HFFc6 (cell line): Measurements from ENCODE around the gene NAGS. TPM values are rescaled to one million over a fixed set of nuclear protein-coding genes. Genes with fewer than 3 reads are reported as not detected.
"Not testable (repeated sequence)": the region's sequence is repeated elsewhere in the genome, so short reads cannot be mapped to it uniquely, and the experiment has no call there.

Experiments used
- DNase-seq: peaks from one replicate; pipeline ENCODE4 v3.0.0-alpha.2; 2018
- H3K27ac Mint-ChIP-seq: 2 replicates; pipeline ENCODE4 v1.8.0; 2020; ENCODE audit warnings: mild to moderate bottlenecking, mixed read lengths
- H3K27me3 Mint-ChIP-seq: 2 replicates; pipeline ENCODE4 v1.8.0; 2021; ENCODE audit warnings: mild to moderate bottlenecking, moderate library complexity, mixed read lengths; ENCODE audit not compliant: insufficient read depth
- H3K36me3 Mint-ChIP-seq: 2 replicates; pipeline ENCODE4 v1.8.0; 2021; ENCODE audit warnings: low read depth, mixed read lengths
- H3K4me1 Mint-ChIP-seq: 2 replicates; pipeline ENCODE4 v1.8.0; 2020; ENCODE audit warnings: low read depth, mixed read lengths
- H3K4me3 Mint-ChIP-seq: 2 replicates; pipeline ENCODE4 v1.8.0; 2020; ENCODE audit warnings: mild to moderate bottlenecking, moderate library complexity, mixed read lengths
- H3K9me3 Mint-ChIP-seq: 2 replicates; pipeline ENCODE4 v1.8.0; 2020; ENCODE audit warnings: mild to moderate bottlenecking, mixed read lengths
- CTCF ChIP-seq: fragments of 200-600 bp; sonication (generic); IDR thresholded peaks from 2 replicates; pipeline ENCODE4 v1.5.0; 2021; ENCODE audit warnings: antibody characterized with exemption, mild to moderate bottlenecking
- total RNA-seq, 6 experiments: library from RNA; stranded (reverse); fragmentation: NEBNext Ultra II Directional; extraction: Animal tissue kit (Norgen Biotek cat#: 25700); gene quantifications; 2 replicates in 1 of 6; 3 replicates in 5 of 6; pipeline ENCODE4 v1.2.3, GENCODE V29; 2021

Gene NAGS
- total RNA-seq, 6 experiments from 2014 or later: 0.63 to 1.1 (median 0.91) TPM

- Mint-ChIP-seq H3K36me3 (no peaks in the 10 kb centered on the region), H3K27ac (no peak overlapping the region), H3K27me3 (peaks cover 16% of the 10 kb centered on the region), H3K4me1 (peaks cover 15% of the 10 kb centered on the region), H3K9me3 (no peaks in the 10 kb centered on the region), H3K4me3 (no peak overlapping the region)
- no peak for TF ChIP-seq CTCF
- no peak for DNase-seq
Observed at GRCh38 chr17:43962479-43962878, 41.9 kb upstream of the NAGS start.

- no peak for DNase-seq
- no peak for TF ChIP-seq CTCF
Observed at GRCh38 chr17:43966276-43966675, 38.1 kb upstream of the NAGS start.

GRCh38 chr17:43967251-43967875 lies 37.1 kb upstream of the NAGS start:
- TF ChIP-seq CTCF: no peak
- H3K27ac Mint-ChIP-seq: no peak overlapping the region
- peaks cover 19% of the 10 kb centered on the region for H3K4me1 Mint-ChIP-seq
- H3K9me3 Mint-ChIP-seq: no peaks in the 10 kb centered on the region
- H3K27me3 Mint-ChIP-seq: peaks cover 36% of the 10 kb centered on the region
- H3K36me3 Mint-ChIP-seq: no peaks in the 10 kb centered on the region
- H3K4me3 Mint-ChIP-seq: peak overlapping the region; percentile 78
- DNase-seq: peak; percentile 12

More at GRCh38 chr17:43966276-43966675, 38.1 kb upstream of the NAGS start:
- H3K4me1 Mint-ChIP-seq: peaks cover 19% of the 10 kb centered on the region
- peaks cover 37% of the 10 kb centered on the region for H3K27me3 Mint-ChIP-seq
- H3K4me3 Mint-ChIP-seq: no peak overlapping the region
- H3K9me3 Mint-ChIP-seq: no peaks in the 10 kb centered on the region
- H3K36me3 Mint-ChIP-seq: no peaks in the 10 kb centered on the region
- no peak overlapping the region for H3K27ac Mint-ChIP-seq

- DNase-seq: no peak
- Mint-ChIP-seq H3K9me3 (no peaks in the 10 kb centered on the region), H3K4me3 (no peak overlapping the region), H3K36me3 (no peaks in the 10 kb centered on the region), H3K27ac (no peak overlapping the region), H3K4me1 (peaks cover 19% of the 10 kb centered on the region), H3K27me3 (peaks cover 42% of the 10 kb centered on the region)
- no peak for TF ChIP-seq CTCF
Observed at GRCh38 chr17:43970366-43970765, 34.1 kb upstream of the NAGS start.

- not testable (repeated sequence) for H3K36me3 Mint-ChIP-seq, H3K4me3 Mint-ChIP-seq, DNase-seq, H3K27ac Mint-ChIP-seq, H3K9me3 Mint-ChIP-seq
- Mint-ChIP-seq H3K4me1 (peaks cover 14% of the 10 kb centered on the region), H3K27me3 (peaks cover 40% of the 10 kb centered on the region)
Observed at GRCh38 chr17:43971436-43971835, 33.0 kb upstream of the NAGS start.

- not testable (repeated sequence) for H3K4me3 Mint-ChIP-seq, H3K9me3 Mint-ChIP-seq, DNase-seq, H3K36me3 Mint-ChIP-seq, H3K27ac Mint-ChIP-seq, H3K4me1 Mint-ChIP-seq
- H3K27me3 Mint-ChIP-seq: peaks cover 41% of the 10 kb centered on the region
Observed at GRCh38 chr17:43972444-43973212, 31.8 kb upstream of the NAGS start.
